WI38 (cell line): ENCODE data around the gene BTBD10.

ENCODE experiments used
- H3K4me3 ChIP-seq: 2 replicates; pipeline ENCODE4 v1.5.1; 2011; ENCODE audit warnings: low read depth, mild to moderate bottlenecking, control low read depth, low read length
- CTCF ChIP-seq: IDR thresholded peaks from 2 replicates; pipeline ENCODE4 v1.5.1; 2012; ENCODE audit warnings: low read depth, mild to moderate bottlenecking, control low read depth, low read length

BTBD10 gene

GRCh38 chr11:13375798-13376197, 87.2 kb downstream of the BTBD10 start:
- TF ChIP-seq CTCF: no peak
- H3K4me3 ChIP-seq: no peak overlapping the region

GRCh38 chr11:13373216-13373615, 89.8 kb downstream of the BTBD10 start:
- no peak overlapping the region for H3K4me3 ChIP-seq
- no peak for TF ChIP-seq CTCF

DNA sequence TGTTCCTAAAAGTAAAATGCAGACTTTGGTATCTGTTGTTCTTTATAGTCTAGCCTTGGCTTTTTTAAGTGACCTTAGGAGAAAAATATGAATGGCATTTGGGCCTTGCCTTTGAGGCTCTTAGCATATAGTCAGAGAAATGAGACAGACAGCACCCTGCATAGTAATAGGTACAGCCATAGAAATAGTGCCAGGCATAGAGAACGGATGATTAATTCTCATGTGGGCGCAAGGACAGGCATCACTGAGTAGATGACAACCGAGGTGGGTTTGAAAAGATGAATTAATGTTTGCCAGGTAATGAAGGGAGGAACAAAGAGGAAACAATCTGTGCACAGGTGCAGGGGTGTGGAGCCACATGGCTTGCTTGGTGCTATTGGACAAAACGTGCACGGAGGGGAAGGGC, 95.0 kb downstream of the BTBD10 start:
- no peak overlapping the region for H3K4me3 ChIP-seq
- TF ChIP-seq CTCF: no peak

DNA sequence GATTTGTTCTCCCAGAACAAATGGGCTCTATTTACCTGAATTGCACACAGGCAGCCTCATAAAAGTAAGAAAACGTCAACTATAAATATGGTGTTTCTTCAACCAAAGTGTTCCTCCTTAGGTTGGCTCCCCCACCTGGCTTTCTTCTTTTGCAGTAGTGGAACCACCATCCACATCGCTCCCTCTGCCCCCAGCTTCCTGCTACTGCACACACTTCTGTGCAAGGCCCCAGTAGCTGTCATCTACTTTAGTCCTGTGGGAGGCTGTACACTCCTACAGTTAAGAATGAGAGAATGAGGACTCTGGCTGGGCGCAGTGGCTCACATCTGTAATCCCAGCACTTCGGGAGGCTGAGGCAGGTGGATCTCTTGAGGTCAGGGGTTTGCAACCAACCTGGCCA, 95.9 kb downstream of the BTBD10 start:
- no peak for TF ChIP-seq CTCF

DNA sequence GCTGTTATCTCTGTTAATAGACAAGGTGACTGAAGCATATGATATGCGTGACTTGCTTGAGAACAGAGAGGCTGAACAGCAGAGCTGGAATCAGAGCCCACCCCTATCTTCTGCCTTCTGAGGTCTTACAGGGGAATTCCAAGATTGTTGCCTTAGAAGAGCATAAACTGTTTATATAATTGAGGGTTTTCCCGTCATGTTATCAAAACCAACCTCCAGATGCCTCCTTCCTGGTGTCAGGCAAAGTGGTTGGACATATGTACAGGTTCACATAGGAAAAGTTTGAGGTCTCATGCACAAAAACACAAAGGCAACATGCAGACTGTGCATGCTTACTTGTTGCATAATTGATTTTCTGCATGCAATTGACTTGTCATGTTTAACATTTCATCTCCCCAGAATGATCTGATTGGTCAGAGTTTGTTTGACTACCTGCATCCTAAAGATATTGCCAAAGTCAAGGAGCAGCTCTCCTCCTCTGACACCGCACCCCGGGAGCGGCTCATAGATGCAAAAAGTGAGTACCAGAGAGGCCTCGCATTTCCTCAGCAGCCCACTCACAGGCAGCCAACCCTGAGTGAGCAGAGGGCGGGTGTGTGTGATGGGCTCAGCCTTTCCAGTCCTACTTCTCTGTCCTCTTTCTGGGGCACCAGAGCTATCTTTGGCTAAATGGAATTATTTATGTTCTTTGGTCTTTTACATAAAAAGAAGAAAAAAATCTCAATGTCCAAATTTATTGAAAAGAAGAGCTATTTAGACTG, 96.6 kb downstream of the BTBD10 start:
- H3K4me3 ChIP-seq: no peak overlapping the region
- no peak for TF ChIP-seq CTCF

More for the DNA sequence above, 95.9 kb downstream of the BTBD10 start:
- H3K4me3 ChIP-seq: no peak overlapping the region

DNA sequence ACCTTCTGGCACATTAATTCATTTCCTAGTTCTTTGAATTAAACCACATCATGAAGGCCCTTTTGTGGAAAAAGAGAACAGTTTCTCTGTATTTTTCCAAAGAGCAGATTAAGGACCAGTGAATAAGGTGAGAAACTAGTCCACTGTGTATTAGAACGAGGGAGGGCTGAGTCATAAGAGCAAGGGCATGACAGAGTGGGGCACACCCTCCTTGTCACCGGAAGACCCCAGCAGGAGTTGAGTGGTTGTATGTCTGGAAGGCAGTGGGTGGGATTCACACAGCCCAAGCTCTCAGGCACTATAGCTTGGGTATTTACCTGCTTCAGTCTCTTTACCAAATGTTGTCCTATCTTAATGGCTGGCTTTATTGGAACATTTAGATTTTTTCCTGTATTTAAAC, 98.6 kb downstream of the BTBD10 start:
- TF ChIP-seq CTCF: no peak
- H3K4me3 ChIP-seq: no peak overlapping the region

DNA sequence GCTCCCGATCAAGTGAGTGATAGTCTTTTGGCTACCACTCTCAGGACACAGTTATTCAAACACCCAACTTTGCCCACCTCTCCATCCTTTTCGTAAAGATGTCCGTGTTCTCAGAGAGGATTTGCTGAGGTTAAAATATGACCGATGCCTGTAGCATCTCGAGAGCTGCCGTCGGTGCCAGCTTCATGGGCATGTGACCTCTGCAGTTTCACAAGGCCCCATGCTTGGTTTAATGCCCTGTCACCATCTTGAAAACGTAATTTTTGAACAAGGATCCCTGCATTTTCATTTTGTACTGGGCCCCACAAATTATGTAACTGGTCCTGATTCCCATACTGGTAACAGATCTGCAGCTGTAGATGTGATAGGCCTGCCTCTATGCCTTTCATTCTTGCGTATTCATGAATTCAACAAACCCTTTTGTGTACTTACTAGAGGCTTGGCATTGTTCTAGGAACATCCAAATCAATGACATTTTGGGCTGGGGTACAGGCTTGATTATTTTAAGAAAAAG, 100.4 kb downstream of the BTBD10 start:
- no peak for TF ChIP-seq CTCF

More for the DNA sequence above, 100.4 kb downstream of the BTBD10 start:
- no peak overlapping the region for H3K4me3 ChIP-seq
